Brain pericyte (primary cell): ENCODE measurements around the gene KCNJ4.

Experiments used
- DNase-seq: peaks from one replicate; pipeline ENCODE4 v3.0.0-alpha.2; 2012; ENCODE audit warnings: low read depth, low spot score

The KCNJ4 gene

DNA sequence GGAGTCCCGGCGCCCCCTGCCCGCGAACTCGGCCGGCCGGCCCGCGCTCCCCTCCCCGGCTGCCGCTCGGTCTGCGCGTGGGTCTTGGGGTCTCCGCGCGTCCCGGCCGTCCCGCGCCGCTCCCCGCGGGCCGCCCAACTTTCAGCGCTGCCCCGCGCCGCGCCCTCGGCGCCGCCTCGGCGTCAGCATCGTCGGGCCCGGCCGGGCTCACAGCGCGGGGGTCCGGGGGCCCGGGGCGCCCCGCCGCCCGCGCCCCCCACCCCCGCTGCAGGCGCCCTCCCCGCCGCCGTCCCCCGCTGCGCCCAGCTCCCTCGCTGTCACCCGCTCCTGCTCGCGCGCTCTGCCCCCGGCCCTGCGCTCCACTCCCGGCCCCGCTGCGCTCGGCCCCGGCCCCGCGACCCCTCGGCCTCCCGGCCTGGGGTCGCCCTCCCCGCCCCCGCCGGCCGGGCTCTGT lies at the start of gene KCNJ4:
TSS of gene KCNJ4 (minus strand) at position 124 of the 454 bp plus-strand sequence. CDS start 27,067 bp downstream, outside the sequence.
- DNase-seq, result no peak

DNA sequence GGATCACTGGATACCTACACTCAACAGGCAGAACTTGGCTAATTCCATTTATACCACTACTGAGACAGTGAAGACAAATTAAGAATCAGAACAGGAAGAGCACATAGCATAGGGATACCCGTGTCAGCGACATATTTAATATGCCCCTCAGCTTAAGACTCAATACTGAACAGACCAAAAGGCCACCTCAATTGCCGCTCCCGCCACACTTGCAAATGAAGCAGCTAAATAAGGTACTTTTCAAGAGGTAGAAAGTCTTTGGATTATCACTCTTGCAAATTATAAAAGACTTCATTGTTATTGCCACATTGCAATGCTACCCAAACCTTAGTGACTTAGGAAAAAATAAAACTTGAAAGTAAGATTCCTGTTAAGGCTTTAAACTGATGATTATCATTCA lies 48.0 kb upstream of the KCNJ4 start:
- DNase-seq, result no peak

DNA sequence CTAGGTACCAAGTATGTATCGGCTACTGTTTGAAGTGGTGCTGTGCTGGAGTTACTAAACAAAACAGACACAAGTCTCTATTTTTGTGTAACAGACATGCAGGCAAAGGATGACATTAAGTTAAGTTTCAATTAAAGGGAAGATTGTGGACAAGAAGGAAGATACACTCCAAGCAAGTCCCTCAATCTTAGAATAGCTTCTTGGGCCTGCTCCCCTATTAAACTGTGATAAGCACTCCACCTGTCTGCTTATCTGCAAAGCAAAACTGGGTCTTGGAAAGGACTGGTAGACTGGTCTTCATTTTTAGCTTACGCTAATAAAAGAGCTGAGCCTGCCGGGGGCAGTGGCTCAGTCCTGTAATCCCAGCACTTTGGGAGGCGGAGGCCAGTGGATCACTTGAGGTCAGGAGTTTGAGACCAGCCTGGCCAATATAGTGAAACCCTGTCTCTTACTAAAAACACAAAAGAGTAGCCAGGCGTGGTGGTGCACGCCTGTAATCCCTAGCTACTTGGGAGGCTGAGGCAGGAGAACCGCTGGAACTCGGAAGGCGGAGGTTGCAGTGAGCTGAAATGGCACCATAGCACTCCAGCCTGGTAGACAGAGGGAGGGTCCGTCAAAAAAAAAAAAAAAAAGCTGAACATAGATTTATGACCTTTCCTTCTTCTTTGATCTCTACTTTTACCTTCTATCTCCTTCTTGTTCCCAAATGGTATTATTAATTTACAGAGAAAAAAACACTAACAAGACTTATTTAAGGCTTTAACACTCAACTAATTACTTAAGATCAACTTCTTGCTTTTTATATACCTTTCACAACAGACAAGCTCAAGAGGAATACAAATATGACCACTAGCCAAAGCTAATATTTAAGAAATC lies 47.0 kb upstream of the KCNJ4 start:
- DNase-seq, result no peak

DNA sequence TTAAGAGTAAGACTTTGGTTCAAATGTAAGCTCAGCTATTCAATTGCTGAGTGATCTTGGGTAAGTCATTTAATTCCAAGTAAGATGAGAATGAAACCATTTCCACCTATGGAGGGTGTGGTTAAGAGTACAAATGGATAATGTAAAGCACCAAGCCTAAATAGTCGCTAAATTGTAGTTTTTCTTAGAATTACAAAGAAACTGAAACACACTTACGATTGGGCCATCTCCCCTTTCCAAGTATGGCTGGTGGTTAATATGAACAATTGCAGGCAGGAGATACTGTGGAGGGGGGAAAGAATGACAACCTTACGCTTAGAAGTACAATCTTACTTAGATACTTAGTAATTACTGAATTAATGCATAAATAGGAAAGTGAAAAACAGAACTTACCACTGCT lies 42.9 kb upstream of the KCNJ4 start:
- no peak for DNase-seq

DNA sequence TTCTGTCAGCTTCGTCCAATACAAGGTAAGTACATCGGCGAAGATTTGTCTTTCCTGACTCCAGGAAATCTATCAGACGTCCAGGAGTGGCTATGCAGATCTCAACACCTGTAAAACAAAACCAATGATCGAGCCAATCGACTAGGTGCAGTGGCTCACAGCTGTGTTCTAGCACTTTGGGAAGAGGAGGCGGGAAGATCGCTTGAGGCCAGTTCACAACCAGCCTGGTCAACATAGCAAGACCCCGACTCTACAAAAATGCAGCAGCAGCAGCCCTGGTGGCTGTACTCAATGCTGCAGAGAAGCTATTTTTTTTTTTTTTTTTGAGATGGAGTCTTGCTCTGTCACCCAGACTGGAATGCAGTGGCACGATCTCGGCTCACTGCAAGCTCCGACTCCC lies 39.9 kb upstream of the KCNJ4 start:
- no peak for DNase-seq

DNA sequence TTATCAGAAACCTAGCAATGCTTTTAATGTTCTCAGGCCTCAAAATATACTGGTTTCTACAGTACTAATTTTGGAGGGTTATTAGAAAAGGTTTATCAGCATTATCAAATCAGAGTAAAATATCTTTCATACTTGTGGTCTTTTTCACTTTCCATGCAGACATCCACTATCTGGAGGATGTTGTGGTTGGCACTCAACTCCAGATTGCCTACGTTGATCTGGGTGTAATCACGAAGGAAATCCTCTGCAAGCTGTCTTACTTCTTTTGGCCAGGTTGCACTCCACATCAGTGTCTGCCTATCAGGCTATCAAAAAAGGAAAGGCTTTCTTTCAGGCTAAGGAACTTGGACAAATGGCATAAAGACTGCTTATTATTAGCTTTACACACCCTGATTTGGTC lies 39.5 kb upstream of the KCNJ4 start:
- DNase-seq, result no peak

DNA sequence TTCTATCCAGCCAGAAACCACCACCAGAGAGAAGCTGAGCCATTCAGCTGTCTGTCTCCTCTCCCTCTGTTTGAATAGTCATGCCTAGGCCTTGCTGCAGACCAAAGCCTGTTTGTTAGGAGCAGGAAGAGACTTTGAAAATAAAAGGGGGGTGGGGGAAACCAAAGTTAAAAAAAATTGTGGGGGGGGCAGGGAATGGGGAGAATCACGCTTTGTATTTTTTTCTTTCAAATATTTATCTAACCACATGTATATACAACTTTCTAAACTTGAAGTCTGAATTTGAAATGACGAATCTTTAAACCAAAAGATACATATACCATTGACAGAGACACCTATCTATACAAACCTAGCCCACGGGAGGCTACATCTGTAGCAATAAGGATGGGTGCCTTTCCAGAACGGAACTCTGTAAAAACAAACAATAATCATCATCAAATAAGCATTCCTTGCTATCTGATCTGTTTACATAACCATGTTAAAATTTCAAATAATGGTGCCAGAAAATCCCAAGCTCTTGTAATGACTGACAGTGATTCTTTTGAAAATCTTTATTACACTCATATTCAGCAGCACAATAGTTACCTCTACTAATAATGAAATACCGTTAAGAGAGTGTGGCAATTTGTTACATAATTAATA lies 36.8 kb upstream of the KCNJ4 start:
- no peak for DNase-seq

DNA sequence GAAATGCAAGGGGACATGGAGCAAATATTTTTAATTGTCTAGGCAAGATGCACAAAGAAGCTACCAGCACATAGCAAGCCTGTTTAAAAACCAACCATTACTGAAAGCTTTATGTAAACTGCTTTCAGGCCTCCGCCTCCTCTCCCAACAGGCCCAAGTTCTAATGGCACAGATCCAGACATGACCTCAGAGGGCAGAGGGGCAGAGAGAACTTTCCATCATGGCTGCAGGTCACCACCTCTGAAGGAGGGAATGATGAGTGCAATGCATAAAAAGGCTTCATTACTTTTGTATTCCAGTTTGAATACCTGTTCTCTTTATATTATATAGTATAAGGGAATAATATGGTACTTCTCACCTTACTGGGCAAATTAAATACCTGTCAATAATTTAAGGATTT lies 35.9 kb upstream of the KCNJ4 start:
- DNase-seq, result no peak

DNA sequence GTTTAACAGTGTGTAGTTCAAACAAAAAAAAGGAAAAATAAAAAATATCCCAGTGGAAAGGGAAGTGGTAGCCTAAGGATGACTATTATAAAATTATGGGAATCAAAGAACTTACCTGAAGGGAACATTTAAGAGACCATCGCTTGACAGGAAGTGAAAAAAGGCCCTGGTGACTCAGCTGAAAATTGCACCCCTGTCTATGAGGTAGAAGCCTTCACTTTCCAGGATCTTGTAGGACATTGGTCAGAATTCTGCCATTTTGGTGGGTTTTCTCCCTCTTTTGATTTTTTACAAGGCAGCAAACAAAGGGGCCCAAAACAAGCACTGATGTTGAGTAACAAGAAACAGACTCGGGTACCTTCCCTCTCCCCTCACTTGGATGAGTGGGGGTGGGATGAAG lies 35.5 kb upstream of the KCNJ4 start:
- no peak for DNase-seq

DNA sequence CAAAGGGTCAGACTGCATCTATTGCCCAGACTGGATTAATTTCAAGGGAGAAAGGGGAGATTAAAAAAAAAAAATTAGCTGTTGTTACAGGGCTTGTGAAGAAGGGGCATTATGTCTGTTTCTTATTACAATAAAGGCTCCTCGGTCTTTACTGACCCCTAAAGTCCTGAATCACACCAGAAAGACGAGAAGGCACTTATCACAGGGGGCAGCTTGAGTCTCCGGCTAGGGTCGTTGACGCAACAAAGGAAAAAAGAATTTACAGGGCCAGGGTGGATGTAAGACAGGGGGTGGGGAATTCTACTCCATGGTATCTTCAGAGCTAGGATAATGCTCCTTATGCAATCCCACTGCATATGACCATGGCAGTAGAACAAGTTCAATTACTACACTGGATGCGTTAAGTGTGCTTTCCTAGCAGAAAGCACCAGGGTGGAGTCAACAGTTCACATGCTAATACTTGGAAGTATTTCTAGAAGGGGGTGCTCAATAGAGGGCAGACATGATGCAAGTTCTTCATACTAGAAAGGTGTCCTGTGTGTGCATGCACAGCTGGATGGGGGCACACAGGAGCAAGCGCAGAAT lies 34.7 kb upstream of the KCNJ4 start:
- DNase-seq, result no peak

DNA sequence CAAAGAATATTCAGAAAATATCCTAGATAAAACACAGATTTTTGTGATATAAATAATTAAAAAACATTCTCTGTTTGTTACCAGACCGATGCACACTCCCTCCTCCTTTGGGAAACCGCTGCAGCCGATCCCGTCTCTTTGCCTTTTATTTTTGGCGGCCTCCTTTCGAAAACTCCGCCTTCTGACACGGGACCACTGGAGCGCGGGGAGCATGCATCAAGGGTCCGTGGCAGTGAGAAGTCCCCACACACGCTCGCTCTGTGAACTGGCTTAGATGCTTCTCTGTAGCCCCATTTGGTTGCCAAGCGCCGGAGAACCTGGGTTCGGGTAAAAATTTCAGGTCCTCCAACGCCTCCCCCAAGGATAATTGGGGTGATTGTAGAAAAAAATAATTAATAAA lies 34.1 kb upstream of the KCNJ4 start:
- DNase-seq, result no peak

DNA sequence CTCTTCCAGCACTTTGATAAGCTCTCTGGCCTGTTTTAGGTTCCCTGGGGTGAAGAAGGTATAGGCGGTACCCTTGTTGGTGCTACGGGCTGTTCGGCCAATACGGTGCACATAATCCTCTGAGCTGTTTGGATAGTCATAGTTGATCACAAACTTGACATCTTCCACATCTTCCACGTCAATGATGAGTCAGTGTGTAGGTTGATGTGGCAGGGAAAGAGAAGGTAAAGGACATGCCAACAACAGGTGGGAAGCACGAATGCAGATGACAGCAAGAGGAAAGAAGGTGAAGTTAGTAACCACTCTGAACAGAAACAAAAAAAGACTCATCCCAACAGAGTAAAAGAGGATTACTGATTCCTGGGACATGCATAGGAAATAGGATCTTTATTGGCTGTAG lies 32.9 kb upstream of the KCNJ4 start:
- no peak for DNase-seq

DNA sequence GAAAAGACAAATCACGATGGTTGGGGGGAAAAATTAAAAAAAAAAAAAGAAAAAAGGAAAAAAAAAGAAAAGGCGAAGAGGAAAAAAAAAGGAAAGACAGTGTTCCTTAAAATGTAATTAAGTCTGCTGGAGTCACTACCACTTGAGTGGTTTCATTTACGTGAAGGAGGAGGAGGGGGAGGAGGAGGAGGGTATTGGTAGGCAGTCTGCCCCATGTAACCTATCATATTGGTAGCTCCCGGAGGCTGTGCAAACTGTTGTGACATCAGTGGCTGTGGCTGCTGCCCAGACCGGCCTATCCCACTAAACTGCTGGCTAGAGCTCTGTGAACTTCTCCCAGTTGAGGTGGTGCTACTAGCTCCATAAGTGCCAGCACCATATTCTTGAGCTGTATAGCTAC lies 30.8 kb upstream of the KCNJ4 start:
- no peak for DNase-seq

DNA sequence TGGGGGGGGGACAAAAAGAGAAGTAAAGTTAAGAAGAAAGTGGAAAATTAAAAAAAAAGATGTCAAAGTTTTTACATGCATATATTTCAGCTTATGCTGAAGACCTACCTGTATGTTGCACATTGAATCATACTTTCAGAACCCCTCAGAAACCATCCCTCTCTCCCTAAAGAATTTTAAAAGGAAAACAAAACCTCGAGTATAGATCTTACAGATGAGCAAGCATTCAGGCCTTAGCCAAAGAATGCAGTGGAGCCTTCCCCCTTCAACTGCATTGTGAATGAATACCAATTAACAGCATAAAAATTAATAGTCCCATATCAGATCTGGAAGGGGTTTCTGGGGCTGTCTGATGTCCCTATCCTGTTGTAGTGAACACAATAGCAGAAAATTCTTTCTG lies 29.2 kb upstream of the KCNJ4 start:
- no peak for DNase-seq

DNA sequence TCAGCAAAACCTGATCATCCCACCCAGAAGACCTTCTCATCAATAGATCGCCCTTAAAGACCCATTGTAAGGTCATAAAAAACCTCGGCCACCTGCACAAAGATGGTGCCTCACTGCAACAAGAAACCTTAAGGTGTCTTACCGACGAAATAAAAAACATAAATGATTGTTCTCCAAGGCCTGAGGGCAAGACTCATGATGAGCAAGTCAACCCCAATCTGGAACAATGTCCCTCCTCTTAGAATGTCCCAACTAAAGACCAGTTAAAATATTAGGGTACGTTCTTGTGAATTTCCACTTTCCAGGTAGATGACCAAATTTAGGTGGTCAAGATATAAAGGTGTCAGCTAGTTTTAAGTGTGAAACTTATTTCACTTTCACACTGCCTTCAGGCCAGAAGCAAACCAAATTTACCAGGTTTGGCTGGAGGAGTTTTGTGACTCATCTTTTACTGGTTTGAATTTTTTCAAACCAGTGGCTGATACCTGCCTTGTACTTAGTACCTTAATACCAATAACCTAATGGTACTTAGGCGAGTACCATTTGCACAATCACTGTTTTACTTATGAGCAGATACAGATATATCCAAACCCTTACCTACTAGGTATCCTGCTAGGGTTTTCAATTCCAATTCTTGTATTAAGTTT lies 27.8 kb upstream of the KCNJ4 start:
- no peak for DNase-seq

DNA sequence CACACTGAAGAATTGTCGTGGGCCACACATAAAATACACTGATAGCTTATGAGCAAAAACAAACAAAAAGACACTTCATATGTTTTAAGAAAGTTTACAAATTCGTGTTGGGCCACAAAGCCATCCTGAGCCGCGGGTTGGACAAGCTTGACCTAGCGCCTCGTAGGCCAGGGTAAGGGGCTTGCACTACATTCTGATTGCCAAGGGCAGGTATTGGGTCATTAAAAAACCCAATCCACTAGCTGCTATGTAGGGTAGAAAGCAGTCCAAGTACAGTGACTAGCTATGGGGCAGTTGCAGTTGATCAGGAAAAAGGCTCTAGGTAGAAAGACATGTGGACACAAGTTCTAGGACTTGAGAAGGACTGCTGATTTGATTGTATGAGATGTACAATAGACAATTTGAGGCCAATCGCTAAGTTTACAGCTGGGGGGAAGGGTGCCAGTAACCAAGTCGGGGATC lies 26.9 kb upstream of the KCNJ4 start:
- DNase-seq, result no peak

DNA sequence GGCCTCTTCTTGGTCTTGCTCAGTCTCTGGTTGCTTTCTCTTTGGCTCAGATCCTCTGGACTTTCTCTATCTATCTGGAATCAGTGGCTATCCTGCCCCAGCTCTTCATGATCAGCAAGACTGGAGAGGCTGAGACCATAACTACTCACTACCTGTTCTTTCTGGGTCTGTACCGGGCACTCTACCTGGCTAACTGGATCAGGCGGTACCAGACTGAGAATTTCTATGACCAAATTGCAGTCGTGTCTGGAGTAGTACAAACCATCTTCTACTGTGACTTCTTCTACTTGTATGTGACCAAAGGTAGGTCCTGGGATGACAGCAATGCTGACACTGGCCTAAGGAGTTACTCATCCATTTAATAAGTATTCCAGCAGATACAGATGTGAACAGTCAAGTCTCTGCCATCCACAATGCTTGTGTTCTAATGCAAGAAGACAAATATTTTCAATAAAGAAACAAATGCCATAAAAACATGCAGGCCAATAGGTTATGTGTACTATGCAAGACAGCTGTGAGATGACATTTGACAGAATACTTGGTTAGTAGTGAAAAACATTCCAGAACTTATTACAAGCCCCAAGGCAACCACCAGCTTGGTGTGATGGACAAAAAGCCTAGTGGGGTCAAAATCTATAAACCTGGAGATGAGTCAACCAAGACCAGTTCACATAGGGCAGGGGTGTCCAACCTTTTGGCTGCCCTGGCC lies 26.3 kb upstream of the KCNJ4 start:
- no peak for DNase-seq

DNA sequence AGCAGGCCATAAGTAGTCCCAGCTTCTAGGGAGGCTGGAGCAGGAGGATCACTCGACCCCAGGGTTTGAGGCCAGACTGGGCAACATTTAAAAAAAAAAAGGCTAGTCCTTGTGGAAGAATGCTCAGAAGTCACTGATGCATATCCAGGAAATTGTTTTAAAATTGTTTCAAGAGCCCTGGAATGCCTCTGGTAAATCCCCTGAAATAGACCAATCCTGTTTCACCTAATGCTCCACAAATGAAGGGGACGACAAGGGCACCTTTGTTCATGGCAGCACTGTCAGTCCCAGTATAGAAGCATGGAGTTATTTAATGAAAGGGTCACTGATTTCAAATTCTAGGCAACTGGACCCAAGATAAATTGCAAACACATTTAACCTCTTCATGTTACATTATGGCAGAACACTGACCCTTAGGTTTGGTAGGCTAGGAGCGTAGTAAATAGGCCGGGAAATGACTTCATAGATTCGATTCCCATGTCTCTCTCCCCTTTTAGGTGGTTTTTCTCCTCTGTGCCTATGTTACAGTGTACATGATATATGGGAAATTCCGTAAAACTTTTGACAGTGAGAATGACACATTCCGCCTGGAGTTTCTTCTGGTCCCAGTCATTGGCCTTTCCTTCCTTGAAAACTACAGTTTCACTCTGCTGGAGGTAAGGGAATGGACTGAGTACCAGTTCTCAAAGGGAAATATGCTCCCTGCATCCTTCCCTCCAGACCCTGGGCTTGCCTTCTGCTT lies 24.3 kb upstream of the KCNJ4 start:
- DNase-seq, result no peak

DNA sequence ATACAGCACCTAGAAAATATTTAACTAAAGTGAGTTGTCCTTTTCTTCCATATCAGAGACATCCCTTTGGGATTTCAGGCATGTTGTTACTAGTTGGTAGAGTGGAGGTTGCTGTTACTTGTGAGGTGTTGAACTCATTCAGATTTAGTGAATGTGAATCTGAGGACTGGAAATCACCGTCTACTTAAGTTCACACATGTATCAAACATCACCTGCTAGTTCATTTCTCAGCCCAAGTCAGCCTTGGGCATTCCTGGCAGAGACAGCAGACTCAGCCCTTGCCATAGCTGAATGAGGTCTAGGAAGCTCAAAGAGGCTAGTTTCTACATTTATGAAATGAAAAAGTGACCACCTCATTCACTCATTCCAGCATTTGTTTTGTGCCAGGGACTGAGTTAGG lies 22.6 kb upstream of the KCNJ4 start:
- DNase-seq, result no peak

DNA sequence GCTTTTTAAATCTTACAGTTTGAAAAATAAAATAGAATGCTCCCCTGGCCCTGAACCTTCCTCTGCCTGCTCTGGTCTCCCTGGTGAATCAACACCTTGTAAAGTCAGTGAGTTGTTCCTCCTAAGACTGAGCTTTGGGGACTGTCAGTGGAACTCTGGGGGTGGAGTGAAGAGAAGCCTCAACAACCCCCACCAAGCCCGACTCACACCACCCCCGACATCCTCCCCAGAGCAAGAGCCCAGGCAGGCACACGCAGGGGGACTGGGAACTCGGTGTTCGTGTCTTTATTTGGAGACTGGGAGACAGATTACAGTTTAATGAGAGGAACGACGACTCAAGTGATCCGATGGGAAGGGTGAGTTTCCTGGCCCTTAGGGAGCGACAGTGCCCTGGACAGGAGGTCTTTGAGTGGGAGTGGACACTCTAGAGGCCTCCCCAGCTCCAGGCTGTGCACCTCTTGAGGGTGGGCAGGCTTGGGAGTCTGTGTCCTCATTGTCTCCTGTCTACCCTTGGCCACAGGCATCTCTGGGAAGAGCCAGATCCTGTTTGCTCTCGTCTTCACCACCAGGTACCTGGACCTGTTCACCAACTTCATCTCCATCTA lies 19.1 kb upstream of the KCNJ4 start:
- no peak for DNase-seq
